HEK293 (cell line): ENCODE measurements around the gene ACTL6A.

ENCODE experiments used
- CTCF ChIA-PET: fragments of 350-600 bp; formaldehyde crosslinking; extraction: SDS; loops from one replicate; lab custom pipeline; 2021; ENCODE audit warnings: antibody characterized with exemption; lab: Yijun Ruan, JAX
- POLR2A ChIA-PET: fragments of 300-600 bp; formaldehyde crosslinking; extraction: SDS; loops from one replicate; lab custom pipeline; 2020; ENCODE audit warnings: antibody characterized with exemption, inconsistent platforms; lab: Yijun Ruan, JAX
- H3K27ac ChIP-seq: fragments of 200-500 bp; sonication (Bioruptor generic); 2 replicates; pipeline ENCODE4 v1.5.1; 2014; ENCODE audit warnings: low read depth, low read length, control low read depth, inconsistent platforms; ENCODE audit errors: extremely low read depth
- H3K36me3 ChIP-seq, 2 experiments: fragments of 200-500 bp in 1 of 2; sonication (Bioruptor generic) in 1 of 2; 1 replicate in 1 of 2; 2 replicates in 1 of 2; pipeline ENCODE4 v1.5.1; 2014 to 2017; ENCODE audit warnings: inconsistent platforms in 2 of 2, low read length in 2 of 2; ENCODE audit not compliant: control insufficient read depth in 2 of 2, insufficient read depth in 1 of 2
- H3K4me1 ChIP-seq: fragments of 200-500 bp; sonication (Bioruptor generic); 2 replicates; pipeline ENCODE4 v1.5.1; 2014; ENCODE audit warnings: mild to moderate bottlenecking, low read length, inconsistent platforms; ENCODE audit not compliant: control insufficient read depth, insufficient read depth
- H3K4me3 ChIP-seq: 2 replicates; pipeline ENCODE4 v1.5.1; 2011; ENCODE audit warnings: low read depth, mild to moderate bottlenecking, control low read depth, low read length, moderate library complexity
- H3K9me3 ChIP-seq: fragments of 200-500 bp; sonication (Bioruptor generic); 2 replicates; pipeline ENCODE4 v1.5.1; 2014; ENCODE audit warnings: low read depth, low read length, inconsistent platforms; ENCODE audit not compliant: control insufficient read depth, insufficient read depth
- KLF7 ChIP-seq: fragments of 450-650 bp; formaldehyde crosslinking; IDR thresholded peaks from 2 replicates; pipeline ENCODE4 v1.5.1; 2016; ENCODE audit warnings: missing biosample characterization, missing genetic modification characterization, borderline replicate concordance
- REPIN1 ChIP-seq: fragments of 450-650 bp; formaldehyde crosslinking; IDR thresholded peaks from 2 replicates; pipeline ENCODE4 v1.5.1; 2017; ENCODE audit warnings: missing biosample characterization, missing genetic modification characterization, low read depth
- SALL2 ChIP-seq: fragments of 450-650 bp; formaldehyde crosslinking; IDR thresholded peaks from 2 replicates; pipeline ENCODE4 v1.5.0; 2017; ENCODE audit warnings: missing biosample characterization, mild to moderate bottlenecking, missing genetic modification characterization, borderline replicate concordance
- SCRT1 ChIP-seq: fragments of 450-650 bp; formaldehyde crosslinking; IDR thresholded peaks from 2 replicates; pipeline ENCODE4 v1.5.1; 2016; ENCODE audit warnings: missing biosample characterization, missing genetic modification characterization, borderline replicate concordance
- SETDB1 ChIP-seq: IDR thresholded peaks from one replicate; pipeline ENCODE4 v1.6.1; 2017; ENCODE audit warnings: mild to moderate bottlenecking, low read length, moderate library complexity, mixed read lengths; ENCODE audit not compliant: insufficient read length
- ZBTB26 ChIP-seq: fragments of 450-650 bp; formaldehyde crosslinking; optimal IDR thresholded peaks from 2 replicates; pipeline ENCODE3; 2016; ENCODE audit warnings: missing biosample characterization, mild to moderate bottlenecking, missing genetic modification characterization
- ZBTB48 ChIP-seq: fragments of 450-650 bp; formaldehyde crosslinking; IDR thresholded peaks from 2 replicates; pipeline ENCODE4 v1.5.1; 2016; ENCODE audit warnings: missing biosample characterization, missing genetic modification characterization
- ZBTB7A ChIP-seq: fragments of 450-650 bp; formaldehyde crosslinking; IDR thresholded peaks from 2 replicates; pipeline ENCODE4 v1.5.1; 2016; ENCODE audit warnings: low read depth, missing biosample characterization, missing genetic modification characterization
- ZBTB8A ChIP-seq: fragments of 450-650 bp; formaldehyde crosslinking; IDR thresholded peaks from 2 replicates; pipeline ENCODE4 v1.5.1; 2016; ENCODE audit warnings: missing biosample characterization, missing genetic modification characterization
- ZFHX2 ChIP-seq: fragments of 450-650 bp; formaldehyde crosslinking; conservative IDR thresholded peaks from 2 replicates; pipeline ENCODE4 v1.5.1; 2016; ENCODE audit warnings: missing biosample characterization, missing genetic modification characterization
- ZNF211 ChIP-seq: fragments of 450-650 bp; formaldehyde crosslinking; IDR thresholded peaks from 2 replicates; pipeline ENCODE4 v1.5.1; 2016; ENCODE audit warnings: low read depth, missing biosample characterization, missing genetic modification characterization
- ZNF23 ChIP-seq: fragments of 450-650 bp; formaldehyde crosslinking; IDR thresholded peaks from 2 replicates; pipeline ENCODE4 v1.5.1; 2016; ENCODE audit warnings: missing biosample characterization, missing genetic modification characterization, borderline replicate concordance
- ZNF266 ChIP-seq: fragments of 450-650 bp; formaldehyde crosslinking; IDR thresholded peaks from 2 replicates; pipeline ENCODE4 v1.5.1; 2016; ENCODE audit warnings: missing biosample characterization, missing genetic modification characterization, low read depth
- ZNF335 ChIP-seq: fragments of 450-650 bp; formaldehyde crosslinking; conservative IDR thresholded peaks from 2 replicates; pipeline ENCODE4 v1.5.1; 2016; ENCODE audit warnings: missing biosample characterization, missing genetic modification characterization
- ZNF366 ChIP-seq: fragments of 450-650 bp; formaldehyde crosslinking; conservative IDR thresholded peaks from 2 replicates; pipeline ENCODE4 v1.5.1; 2016; ENCODE audit warnings: missing biosample characterization, missing genetic modification characterization
- ZNF544 ChIP-seq: fragments of 450-650 bp; formaldehyde crosslinking; IDR thresholded peaks from 2 replicates; pipeline ENCODE4 v1.5.0; 2017; ENCODE audit warnings: missing biosample characterization, missing genetic modification characterization
- ZNF600 ChIP-seq: fragments of 450-650 bp; formaldehyde crosslinking; IDR thresholded peaks from 2 replicates; pipeline ENCODE4 v1.5.1; 2016; ENCODE audit warnings: missing biosample characterization, missing genetic modification characterization
- ZNF654 ChIP-seq: fragments of 450-650 bp; formaldehyde crosslinking; IDR thresholded peaks from 2 replicates; pipeline ENCODE4 v1.5.1; 2016; ENCODE audit warnings: low read depth, missing biosample characterization, missing genetic modification characterization
- ZNF677 ChIP-seq: fragments of 450-650 bp; IDR thresholded peaks from 2 replicates; pipeline ENCODE4 v1.5.0; 2018; ENCODE audit warnings: missing biosample characterization, mild to moderate bottlenecking, missing genetic modification characterization, moderate library complexity
- ZNF843 ChIP-seq: fragments of 450-650 bp; formaldehyde crosslinking; IDR thresholded peaks from 2 replicates; pipeline ENCODE4 v1.5.1; 2016; ENCODE audit warnings: missing biosample characterization, missing genetic modification characterization
- ZSCAN18 ChIP-seq: fragments of 450-650 bp; formaldehyde crosslinking; IDR thresholded peaks from 2 replicates; pipeline ENCODE4 v1.5.1; 2016; ENCODE audit warnings: missing biosample characterization, missing genetic modification characterization
- TF ChIP-seq, protein P1 (sequence below): fragments of 450-650 bp; formaldehyde crosslinking; IDR thresholded peaks from 2 replicates; pipeline ENCODE4 v1.5.1; 2016; ENCODE audit warnings: missing biosample characterization, missing genetic modification characterization
- TF ChIP-seq, protein P2 (sequence below): fragments of 450-650 bp; IDR thresholded peaks from 2 replicates; pipeline ENCODE4 v1.5.1; 2018; ENCODE audit warnings: missing biosample characterization, missing genetic modification characterization
- TF ChIP-seq, protein P3 (sequence below): fragments of 450-650 bp; formaldehyde crosslinking; conservative IDR thresholded peaks from 2 replicates; pipeline ENCODE4 v1.5.1; 2016; ENCODE audit warnings: low read depth, missing biosample characterization, missing genetic modification characterization
- TF ChIP-seq, protein P4 (sequence below): fragments of 450-650 bp; formaldehyde crosslinking; IDR thresholded peaks from 2 replicates; pipeline ENCODE4 v1.5.1; 2016; ENCODE audit warnings: missing biosample characterization, missing genetic modification characterization

The ACTL6A gene

DNA sequence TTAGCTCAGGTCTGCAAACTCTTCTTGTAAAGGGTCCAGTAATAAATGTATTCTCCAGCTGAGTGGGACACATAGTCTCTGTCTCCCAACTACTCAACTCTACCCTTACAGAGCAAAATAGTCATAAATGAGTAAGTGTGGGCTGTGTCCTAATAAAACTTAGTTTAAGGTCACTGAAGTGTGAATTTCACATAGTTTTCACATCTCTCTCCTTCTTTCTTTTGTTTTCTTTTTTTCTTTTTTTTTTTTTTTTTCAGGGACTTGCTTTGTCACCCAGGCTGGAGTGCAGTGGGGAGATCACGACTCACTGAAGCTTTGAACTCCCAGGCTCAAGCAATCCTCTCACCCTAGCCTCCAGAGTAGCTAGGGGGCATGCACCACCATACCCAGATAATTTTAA is 1.9 kb upstream of the ACTL6A start (continued):
- TF ChIP-seq, protein P1, sequence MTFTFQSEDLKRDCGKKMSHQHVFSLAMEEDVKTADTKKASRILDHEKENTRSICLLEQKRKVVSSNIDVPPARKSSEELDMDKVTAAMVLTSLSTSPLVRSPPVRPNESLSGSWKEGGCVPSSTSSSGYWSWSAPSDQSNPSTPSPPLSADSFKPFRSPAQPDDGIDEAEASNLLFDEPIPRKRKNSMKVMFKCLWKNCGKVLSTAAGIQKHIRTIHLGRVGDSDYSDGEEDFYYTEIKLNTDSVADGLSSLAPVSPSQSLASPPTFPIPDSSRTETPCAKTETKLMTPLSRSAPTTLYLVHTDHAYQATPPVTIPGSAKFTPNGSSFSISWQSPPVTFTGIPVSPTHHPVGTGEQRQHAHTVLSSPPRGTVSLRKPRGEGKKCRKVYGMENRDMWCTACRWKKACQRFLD (tag by site-specific recombination) = no peak

DNA sequence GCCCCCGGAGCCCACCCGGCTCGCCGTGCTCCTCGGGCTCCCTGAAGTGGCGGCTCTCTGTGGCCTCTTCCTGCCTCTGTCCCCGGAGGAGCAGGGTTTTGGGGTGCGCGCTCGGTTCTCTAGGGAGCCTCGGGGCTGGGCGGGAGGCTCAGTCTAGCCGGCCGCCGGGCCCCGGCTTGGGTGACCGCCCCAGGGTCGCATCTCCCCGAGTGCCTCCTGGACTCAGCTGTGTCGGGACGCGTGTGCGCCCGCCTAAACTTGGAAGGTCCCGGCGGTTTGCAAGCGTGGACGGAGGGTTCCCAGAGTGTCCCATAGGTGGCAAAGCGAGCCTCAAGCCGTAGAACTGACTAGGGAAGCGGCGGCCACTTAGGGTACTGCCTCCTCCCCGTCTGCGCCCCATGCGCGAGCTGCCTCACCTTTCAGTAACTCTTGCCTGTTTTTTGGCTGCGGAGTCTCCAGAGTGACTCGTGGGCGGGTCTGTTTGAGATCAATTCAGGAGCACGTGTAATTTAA is 601 bp downstream of the ACTL6A start:
- H3K4me3 ChIP-seq = peak overlapping the region; percentile 99
- H3K9me3 ChIP-seq = no peaks in the 10 kb centered on the region
- POLR2A ChIA-PET = interaction anchor here (1.0 to 1.7 kb wide), 5 partner anchors 12 to 1039 kb away, joined by 3 to 10 read pairs (median 4); partner anchors contain the start of genes GNB4, MRPL47, NDUFB5 and TTC14
- CTCF ChIA-PET = interaction anchor here (1.0 kb wide), 1 partner anchor 117 kb away, joined by 3 read pairs; no protein-coding TSS in a partner anchor
- H3K4me1 ChIP-seq = no peaks in the 10 kb centered on the region
- peak overlapping the region; percentile 44; the same call in 1 of the 2 replicates for H3K27ac ChIP-seq
- H3K36me3 ChIP-seq = no peaks in the 10 kb centered on the region
- TF ChIP-seq ZBTB8A (tag by site-specific recombination) (0 out of 2 replicates have a peak, but pooled peaks have one; percentile 34), ZNF677 (tag by site-specific recombination) (no peak), SALL2 (tag by site-specific recombination) (no peak), SETDB1 (no peak), ZFHX2 (tag by site-specific recombination) (0 out of 2 replicates have a peak, but pooled peaks have one; percentile 10), ZNF211 (tag by site-specific recombination) (no peak), ZNF654 (no peak), ZNF366 (tag by site-specific recombination) (no peak), ZNF544 (tag by site-specific recombination) (no peak), ZNF843 (tag by site-specific recombination) (0 out of 2 replicates have a peak, but pooled peaks have one; percentile 1), SCRT1 (tag by site-specific recombination) (no peak), ZNF335 (peak; percentile 42; the same call in 1 of the 2 replicates), ZNF266 (tag by site-specific recombination) (no peak), ZBTB7A (tag by site-specific recombination) (no peak), ZNF600 (no peak), KLF7 (tag by site-specific recombination) (no peak), ZSCAN18 (tag by site-specific recombination) (no peak), ZNF23 (no peak), ZBTB48 (no peak), REPIN1 (no peak), ZBTB26 (tag by site-specific recombination) (peak; percentile 45)
- TF ChIP-seq, protein P2, sequence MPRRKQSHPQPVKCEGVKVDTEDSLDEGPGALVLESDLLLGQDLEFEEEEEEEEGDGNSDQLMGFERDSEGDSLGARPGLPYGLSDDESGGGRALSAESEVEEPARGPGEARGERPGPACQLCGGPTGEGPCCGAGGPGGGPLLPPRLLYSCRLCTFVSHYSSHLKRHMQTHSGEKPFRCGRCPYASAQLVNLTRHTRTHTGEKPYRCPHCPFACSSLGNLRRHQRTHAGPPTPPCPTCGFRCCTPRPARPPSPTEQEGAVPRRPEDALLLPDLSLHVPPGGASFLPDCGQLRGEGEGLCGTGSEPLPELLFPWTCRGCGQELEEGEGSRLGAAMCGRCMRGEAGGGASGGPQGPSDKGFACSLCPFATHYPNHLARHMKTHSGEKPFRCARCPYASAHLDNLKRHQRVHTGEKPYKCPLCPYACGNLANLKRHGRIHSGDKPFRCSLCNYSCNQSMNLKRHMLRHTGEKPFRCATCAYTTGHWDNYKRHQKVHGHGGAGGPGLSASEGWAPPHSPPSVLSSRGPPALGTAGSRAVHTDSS (tag by site-specific recombination) = no peak
- TF ChIP-seq, protein P3, sequence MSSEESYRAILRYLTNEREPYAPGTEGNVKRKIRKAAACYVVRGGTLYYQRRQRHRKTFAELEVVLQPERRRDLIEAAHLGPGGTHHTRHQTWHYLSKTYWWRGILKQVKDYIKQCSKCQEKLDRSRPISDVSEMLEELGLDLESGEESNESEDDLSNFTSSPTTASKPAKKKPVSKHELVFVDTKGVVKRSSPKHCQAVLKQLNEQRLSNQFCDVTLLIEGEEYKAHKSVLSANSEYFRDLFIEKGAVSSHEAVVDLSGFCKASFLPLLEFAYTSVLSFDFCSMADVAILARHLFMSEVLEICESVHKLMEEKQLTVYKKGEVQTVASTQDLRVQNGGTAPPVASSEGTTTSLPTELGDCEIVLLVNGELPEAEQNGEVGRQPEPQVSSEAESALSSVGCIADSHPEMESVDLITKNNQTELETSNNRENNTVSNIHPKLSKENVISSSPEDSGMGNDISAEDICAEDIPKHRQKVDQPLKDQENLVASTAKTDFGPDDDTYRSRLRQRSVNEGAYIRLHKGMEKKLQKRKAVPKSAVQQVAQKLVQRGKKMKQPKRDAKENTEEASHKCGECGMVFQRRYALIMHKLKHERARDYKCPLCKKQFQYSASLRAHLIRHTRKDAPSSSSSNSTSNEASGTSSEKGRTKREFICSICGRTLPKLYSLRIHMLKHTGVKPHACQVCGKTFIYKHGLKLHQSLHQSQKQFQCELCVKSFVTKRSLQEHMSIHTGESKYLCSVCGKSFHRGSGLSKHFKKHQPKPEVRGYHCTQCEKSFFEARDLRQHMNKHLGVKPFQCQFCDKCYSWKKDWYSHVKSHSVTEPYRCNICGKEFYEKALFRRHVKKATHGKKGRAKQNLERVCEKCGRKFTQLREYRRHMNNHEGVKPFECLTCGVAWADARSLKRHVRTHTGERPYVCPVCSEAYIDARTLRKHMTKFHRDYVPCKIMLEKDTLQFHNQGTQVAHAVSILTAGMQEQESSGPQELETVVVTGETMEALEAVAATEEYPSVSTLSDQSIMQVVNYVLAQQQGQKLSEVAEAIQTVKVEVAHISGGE (tag by site-specific recombination) = peak; percentile 27; the same call in 1 of the 2 replicates
- TF ChIP-seq, protein P4, sequence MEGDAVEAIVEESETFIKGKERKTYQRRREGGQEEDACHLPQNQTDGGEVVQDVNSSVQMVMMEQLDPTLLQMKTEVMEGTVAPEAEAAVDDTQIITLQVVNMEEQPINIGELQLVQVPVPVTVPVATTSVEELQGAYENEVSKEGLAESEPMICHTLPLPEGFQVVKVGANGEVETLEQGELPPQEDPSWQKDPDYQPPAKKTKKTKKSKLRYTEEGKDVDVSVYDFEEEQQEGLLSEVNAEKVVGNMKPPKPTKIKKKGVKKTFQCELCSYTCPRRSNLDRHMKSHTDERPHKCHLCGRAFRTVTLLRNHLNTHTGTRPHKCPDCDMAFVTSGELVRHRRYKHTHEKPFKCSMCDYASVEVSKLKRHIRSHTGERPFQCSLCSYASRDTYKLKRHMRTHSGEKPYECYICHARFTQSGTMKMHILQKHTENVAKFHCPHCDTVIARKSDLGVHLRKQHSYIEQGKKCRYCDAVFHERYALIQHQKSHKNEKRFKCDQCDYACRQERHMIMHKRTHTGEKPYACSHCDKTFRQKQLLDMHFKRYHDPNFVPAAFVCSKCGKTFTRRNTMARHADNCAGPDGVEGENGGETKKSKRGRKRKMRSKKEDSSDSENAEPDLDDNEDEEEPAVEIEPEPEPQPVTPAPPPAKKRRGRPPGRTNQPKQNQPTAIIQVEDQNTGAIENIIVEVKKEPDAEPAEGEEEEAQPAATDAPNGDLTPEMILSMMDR (tag by site-specific recombination) = peak; percentile 78
